PC-9 (cell line): Measurements from ENCODE around the gene C14orf93. TPM values are rescaled to one million over a fixed set of nuclear protein-coding genes. Genes with fewer than 3 reads are reported as not detected.

Experiments used
- BruUV-seq: library from RNA; stranded (reverse); fragments of 400-500 nt; replicated peaks from 2 replicates; lab custom pipeline; 2021; lab: Mats Ljungman, UMichigan
- CTCF ChIA-PET: fragments of 300-600 bp; sonication (Branson Sonifier 250); formaldehyde crosslinking; loops from one replicate; lab custom pipeline; 2022; ENCODE audit warnings: antibody characterized with exemption; lab: Charles Lee
- POLR2A ChIA-PET: fragments of 300-600 bp; sonication (Branson Sonifier 250); formaldehyde crosslinking; loops from one replicate; lab custom pipeline; 2022; ENCODE audit warnings: antibody characterized with exemption; ENCODE audit not compliant: unreplicated experiment; lab: Charles Lee
- DNase-seq, 2 experiments: peaks; one replicate each; pipeline versions ENCODE4 v3.0.0 to v3.0.0-alpha.2; 2015 to 2022; ENCODE audit warnings: mixed read lengths in 1 of 2
- H2AFZ ChIP-seq: fragments of 200-600 bp; sonication (generic); 2 replicates; pipeline ENCODE4 v1.8.1; 2017; ENCODE audit warnings: antibody characterized with exemption
- H3F3A ChIP-seq: fragments of 200-600 bp; sonication (generic); 2 replicates; pipeline ENCODE4 v1.8.1; 2017; ENCODE audit warnings: antibody characterized with exemption, mild to moderate bottlenecking, low read depth; ENCODE audit not compliant: insufficient read depth
- H3K27ac ChIP-seq: fragments of 200-600 bp; sonication (generic); 2 replicates; pipeline ENCODE4 v1.6.1; 2016; ENCODE audit warnings: mixed run types
- H3K27me3 ChIP-seq: fragments of 200-600 bp; sonication (generic); 2 replicates; pipeline ENCODE4 v1.6.1; 2016; ENCODE audit warnings: low read depth, mixed run types; ENCODE audit not compliant: insufficient read depth
- H3K36me3 ChIP-seq: fragments of 200-600 bp; sonication (generic); 2 replicates; pipeline ENCODE4 v1.6.1; 2016; ENCODE audit warnings: low read depth, mixed run types
- H3K4me1 ChIP-seq: fragments of 200-600 bp; sonication (generic); replicated peaks from 2 replicates; pipeline ENCODE4 v1.6.1; 2016; ENCODE audit warnings: mixed run types; ENCODE audit not compliant: insufficient read depth
- H3K4me2 ChIP-seq: fragments of 200-600 bp; sonication (generic); 2 replicates; pipeline ENCODE4 v1.6.1; 2017; ENCODE audit warnings: mixed run types
- H3K4me3 ChIP-seq: fragments of 200-600 bp; sonication (generic); 2 replicates; pipeline ENCODE4 v1.6.1; 2016; ENCODE audit warnings: mixed run types
- H3K79me2 ChIP-seq: fragments of 200-600 bp; sonication (generic); 2 replicates; pipeline ENCODE4 v1.6.1; 2017; ENCODE audit warnings: low read depth, mixed run types
- H3K9me2 ChIP-seq: fragments of 200-600 bp; sonication (generic); 2 replicates; pipeline ENCODE4 v1.8.1; 2017; ENCODE audit warnings: mild to moderate bottlenecking; ENCODE audit not compliant: insufficient read depth
- H3K9me3 ChIP-seq: fragments of 200-600 bp; sonication (generic); 2 replicates; pipeline ENCODE4 v1.8.1; 2016; ENCODE audit warnings: low read depth; ENCODE audit not compliant: insufficient read depth
- H4K20me1 ChIP-seq: fragments of 200-600 bp; sonication (generic); 2 replicates; pipeline ENCODE4 v1.8.1; 2017; ENCODE audit not compliant: insufficient read depth
- CTCF ChIP-seq: fragments of 200-600 bp; sonication (generic); conservative IDR thresholded peaks from 2 replicates; pipeline ENCODE4 v1.6.1; 2017; ENCODE audit warnings: mixed run types, antibody characterized with exemption, mild to moderate bottlenecking, moderate library complexity
- EZH2 ChIP-seq: fragments of 200-600 bp; sonication (generic); IDR thresholded peaks from 2 replicates; pipeline ENCODE4 v1.8.0; 2017; ENCODE audit warnings: antibody characterized with exemption, low read depth
- intact Hi-C: fragments of 100-400 bp; cut with micrococcal nuclease; formaldehyde crosslinking; loops from one replicate; pipeline ENCODE4 v1.10.0; 2022; ENCODE audit not compliant: unreplicated experiment
- total RNA-seq: library from RNA; stranded (reverse); gene quantifications from 2 replicates; pipeline ENCODE4 v1.2.3, GENCODE V29; 2021

The C14orf93 gene
- total RNA-seq, 1 experiment from 2014 or later, result 13.9 TPM

GRCh38 chr14:23044840-23045239 lies 34.9 kb upstream of the C14orf93 start:
- intact Hi-C loops, result no loop called here
- TF ChIP-seq CTCF (no peak), EZH2 (no peak)

GRCh38 chr14:23043754-23044153 lies 33.8 kb upstream of the C14orf93 start:
- CTCF ChIA-PET, result no interaction called here
- Histone ChIP-seq H3K4me1 (no peaks in the 10 kb centered on the region), H2AFZ (no peak overlapping the region), H3F3A (no peaks in the 10 kb centered on the region), H3K4me3 (no peak overlapping the region), H3K4me2 (no peak overlapping the region), H3K9me3 (no peaks in the 10 kb centered on the region), H4K20me1 (no peaks in the 10 kb centered on the region), H3K79me2 (no peaks in the 10 kb centered on the region), H3K36me3 (no peaks in the 10 kb centered on the region), H3K27me3 (no peaks in the 10 kb centered on the region), H3K27ac (no peak overlapping the region), H3K9me2 (no peaks in the 10 kb centered on the region)
- BruUV-seq, result no TSS peak
- no peak for DNase-seq
- no peak for TF ChIP-seq CTCF
- no peak for TF ChIP-seq EZH2
- POLR2A ChIA-PET, result no interaction called here
- intact Hi-C loops, result no loop called here

More at GRCh38 chr14:23044840-23045239, 34.9 kb upstream of the C14orf93 start:
- no TSS peak for BruUV-seq
- Histone ChIP-seq H3K4me1 (no peaks in the 10 kb centered on the region), H3K4me2 (no peak overlapping the region), H3K4me3 (no peak overlapping the region), H3K9me3 (no peaks in the 10 kb centered on the region), H2AFZ (no peak overlapping the region), H4K20me1 (no peaks in the 10 kb centered on the region), H3F3A (no peaks in the 10 kb centered on the region), H3K36me3 (no peaks in the 10 kb centered on the region), H3K9me2 (no peaks in the 10 kb centered on the region), H3K27me3 (no peaks in the 10 kb centered on the region), H3K79me2 (no peaks in the 10 kb centered on the region), H3K27ac (no peak overlapping the region)
- ChIA-PET POLR2A (no interaction called here), CTCF (no interaction called here)
- no peak for DNase-seq

GRCh38 chr14:23043145-23043544 lies 33.2 kb upstream of the C14orf93 start:
- no peaks in the 10 kb centered on the region for H3F3A ChIP-seq
- H3K27me3 ChIP-seq, result no peaks in the 10 kb centered on the region
- H3K4me1 ChIP-seq, result no peaks in the 10 kb centered on the region
- H3K27ac ChIP-seq, result no peak overlapping the region
- no peak overlapping the region for H3K4me2 ChIP-seq
- POLR2A ChIA-PET, result interaction anchor here (0.6 kb wide), 1 partner anchor 10 kb away, joined by 4 read pairs; no protein-coding TSS in a partner anchor
- DNase-seq, result no peak
- H3K9me2 ChIP-seq, result no peaks in the 10 kb centered on the region
- no TSS peak for BruUV-seq
- no peak for TF ChIP-seq EZH2
- no peak for TF ChIP-seq CTCF
- H3K4me3 ChIP-seq, result no peak overlapping the region
- no peak overlapping the region for H2AFZ ChIP-seq
- no peaks in the 10 kb centered on the region for H3K79me2 ChIP-seq
- no peaks in the 10 kb centered on the region for H3K36me3 ChIP-seq
- H4K20me1 ChIP-seq, result no peaks in the 10 kb centered on the region
- CTCF ChIA-PET, result no interaction called here
- H3K9me3 ChIP-seq, result no peaks in the 10 kb centered on the region
- intact Hi-C loops, result no loop called here
